Measurements from ENCODE around the gene CADM2. TPM values are rescaled to one million over a fixed set of nuclear protein-coding genes. Genes with fewer than 3 reads are reported as not detected.

Gene CADM2
- total and polyA plus RNA-seq, 2 experiments from 2014 or later = 0.15 to 0.40 TPM

DNA sequence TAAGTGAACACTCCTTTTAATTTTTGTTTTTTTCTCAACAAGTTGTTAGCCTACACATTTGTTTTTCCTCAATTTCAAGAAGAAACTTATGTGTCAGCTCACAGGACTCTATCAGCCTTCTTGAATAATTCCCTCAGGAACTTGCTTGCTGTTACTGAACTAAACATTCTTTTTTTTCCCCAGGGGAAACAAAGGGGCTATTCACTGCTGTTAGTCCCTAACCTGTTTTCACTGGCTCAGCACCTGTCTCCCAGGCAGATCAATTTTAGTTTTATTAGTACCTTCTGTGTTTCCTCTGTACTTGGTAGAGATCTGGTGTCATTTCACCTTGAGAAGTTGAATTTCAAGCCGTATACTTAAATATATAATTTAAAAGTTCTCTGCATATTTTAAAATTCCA is 644.6 kb downstream of the CADM2 start:
- Histone ChIP-seq H3K4me3 (no peak overlapping the region), H3K36me3 (no peaks in the 10 kb centered on the region), H3K9me3 (ENCODE audit: low read depth) (no peaks in the 10 kb centered on the region), H3K27ac (no peak overlapping the region), H3K27me3 (no peaks in the 10 kb centered on the region), H3K4me1 (ENCODE audit: low read depth) (no peaks in the 10 kb centered on the region)
- DNase-seq (ENCODE audit: low read depth in 1 of 2, low spot score in 1 of 2) = no peak
- TF ChIP-seq, protein P1, sequence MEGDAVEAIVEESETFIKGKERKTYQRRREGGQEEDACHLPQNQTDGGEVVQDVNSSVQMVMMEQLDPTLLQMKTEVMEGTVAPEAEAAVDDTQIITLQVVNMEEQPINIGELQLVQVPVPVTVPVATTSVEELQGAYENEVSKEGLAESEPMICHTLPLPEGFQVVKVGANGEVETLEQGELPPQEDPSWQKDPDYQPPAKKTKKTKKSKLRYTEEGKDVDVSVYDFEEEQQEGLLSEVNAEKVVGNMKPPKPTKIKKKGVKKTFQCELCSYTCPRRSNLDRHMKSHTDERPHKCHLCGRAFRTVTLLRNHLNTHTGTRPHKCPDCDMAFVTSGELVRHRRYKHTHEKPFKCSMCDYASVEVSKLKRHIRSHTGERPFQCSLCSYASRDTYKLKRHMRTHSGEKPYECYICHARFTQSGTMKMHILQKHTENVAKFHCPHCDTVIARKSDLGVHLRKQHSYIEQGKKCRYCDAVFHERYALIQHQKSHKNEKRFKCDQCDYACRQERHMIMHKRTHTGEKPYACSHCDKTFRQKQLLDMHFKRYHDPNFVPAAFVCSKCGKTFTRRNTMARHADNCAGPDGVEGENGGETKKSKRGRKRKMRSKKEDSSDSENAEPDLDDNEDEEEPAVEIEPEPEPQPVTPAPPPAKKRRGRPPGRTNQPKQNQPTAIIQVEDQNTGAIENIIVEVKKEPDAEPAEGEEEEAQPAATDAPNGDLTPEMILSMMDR (IDR thresholded peaks at IDR 0.05; ENCODE audit: low read depth, low read length) = no peak

DNA sequence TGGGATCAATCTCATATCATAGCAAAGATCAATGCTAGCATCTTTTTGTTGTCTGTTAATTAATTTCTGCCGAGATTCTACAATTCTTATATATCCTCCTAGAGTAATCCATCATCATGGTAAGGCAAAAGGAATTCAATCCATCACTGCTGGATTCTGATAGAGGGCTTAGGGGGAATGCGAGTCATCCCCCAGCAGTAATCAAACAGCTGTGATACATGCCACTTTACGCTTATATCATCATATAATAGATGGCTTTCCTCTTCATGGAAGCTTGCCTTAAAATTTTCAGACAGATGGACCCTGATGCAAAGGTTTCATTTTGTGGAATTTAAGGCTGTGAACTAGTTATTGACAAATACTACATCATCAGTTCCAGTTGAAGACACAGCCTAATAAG is 645.9 kb downstream of the CADM2 start:
- Histone ChIP-seq H3K9me3 (ENCODE audit: low read depth) (no peaks in the 10 kb centered on the region), H3K27ac (no peak overlapping the region), H3K36me3 (no peaks in the 10 kb centered on the region), H3K4me3 (no peak overlapping the region), H3K27me3 (no peaks in the 10 kb centered on the region), H3K4me1 (ENCODE audit: low read depth) (no peaks in the 10 kb centered on the region)
- TF ChIP-seq, protein P1 (IDR thresholded peaks at IDR 0.05; ENCODE audit: low read depth, low read length) = no peak
- no peak for DNase-seq (ENCODE audit: low read depth in 1 of 2, low spot score in 1 of 2)

DNA sequence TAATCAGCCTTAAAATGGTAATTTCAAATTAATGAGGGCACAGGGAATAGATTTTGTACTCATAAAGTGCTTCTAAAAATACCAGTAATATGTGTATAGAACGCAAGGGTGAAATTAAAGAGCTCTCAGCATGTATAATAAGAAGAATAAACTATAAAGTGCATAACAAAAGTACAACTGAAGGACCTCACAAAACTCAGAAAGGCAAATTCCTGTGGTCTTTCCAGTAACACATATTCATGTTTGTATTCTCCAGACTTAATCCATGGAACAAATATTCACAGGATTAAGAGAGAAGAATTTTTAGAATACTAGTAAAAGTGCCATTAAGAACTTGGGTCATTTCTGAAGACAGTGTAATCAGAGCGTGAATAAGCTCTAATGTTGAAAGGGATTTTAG is 646.3 kb downstream of the CADM2 start:
- Histone ChIP-seq H3K27ac (no peak overlapping the region), H3K4me3 (no peak overlapping the region), H3K9me3 (ENCODE audit: low read depth) (no peaks in the 10 kb centered on the region), H3K4me1 (ENCODE audit: low read depth) (no peaks in the 10 kb centered on the region), H3K36me3 (no peaks in the 10 kb centered on the region), H3K27me3 (no peaks in the 10 kb centered on the region)
- DNase-seq (ENCODE audit: low read depth in 1 of 2, low spot score in 1 of 2) = no peak
- TF ChIP-seq, protein P1 (IDR thresholded peaks at IDR 0.05; ENCODE audit: low read depth, low read length) = no peak

DNA sequence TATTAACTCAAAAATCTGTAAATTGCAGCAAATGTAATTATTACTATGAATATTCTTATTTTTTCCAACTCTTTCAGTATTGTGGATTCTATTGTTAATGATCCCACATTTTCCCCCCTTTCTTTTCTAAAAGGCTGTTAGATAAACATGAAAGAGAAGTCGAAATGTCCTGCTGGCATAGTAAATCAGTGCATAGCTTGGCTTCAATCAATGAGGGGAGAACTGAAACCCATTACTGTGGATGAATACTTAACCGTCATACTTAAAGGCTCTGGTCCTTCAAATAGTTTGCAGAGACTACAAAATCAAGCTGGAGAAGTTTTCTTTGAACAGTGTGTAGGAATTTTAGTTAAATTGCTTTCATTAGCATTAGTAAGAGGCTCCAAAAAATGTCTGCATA is 667.9 kb downstream of the CADM2 start:
- DNase-seq (ENCODE audit: low read depth in 1 of 2, low spot score in 1 of 2) = no peak
- H3K4me1 ChIP-seq (ENCODE audit: low read depth) = no peaks in the 10 kb centered on the region
- H3K36me3 ChIP-seq = no peaks in the 10 kb centered on the region
- no peak overlapping the region for H3K27ac ChIP-seq
- H3K9me3 ChIP-seq (ENCODE audit: low read depth) = no peaks in the 10 kb centered on the region
- H3K4me3 ChIP-seq = no peak overlapping the region
- no peaks in the 10 kb centered on the region for H3K27me3 ChIP-seq
- TF ChIP-seq, protein P1 (IDR thresholded peaks at IDR 0.05; ENCODE audit: low read depth, low read length) = no peak

DNA sequence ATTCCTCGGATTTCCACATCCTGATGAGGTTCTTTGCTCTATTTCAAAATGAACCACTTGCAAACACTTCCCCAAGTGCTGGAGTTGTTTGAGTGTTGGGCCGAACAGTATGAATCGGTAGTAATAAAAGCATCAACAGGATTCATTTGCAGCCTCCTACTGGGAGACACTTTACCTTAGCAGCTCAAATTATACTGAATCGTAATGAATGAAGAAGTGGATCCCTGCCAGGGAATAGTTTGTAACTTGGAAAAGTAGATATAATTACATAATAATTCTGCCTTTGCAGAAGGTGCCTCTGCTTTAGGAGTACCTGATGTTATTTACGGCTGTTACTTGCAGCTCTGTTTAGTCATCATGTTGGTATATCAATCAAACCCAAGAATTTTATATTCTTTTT is 669.1 kb downstream of the CADM2 start:
- no peaks in the 10 kb centered on the region for H3K36me3 ChIP-seq
- no peak for DNase-seq (ENCODE audit: low read depth in 1 of 2, low spot score in 1 of 2)
- no peak overlapping the region for H3K27ac ChIP-seq
- no peaks in the 10 kb centered on the region for H3K27me3 ChIP-seq
- H3K4me1 ChIP-seq (ENCODE audit: low read depth) = no peaks in the 10 kb centered on the region
- H3K4me3 ChIP-seq = no peak overlapping the region
- no peaks in the 10 kb centered on the region for H3K9me3 ChIP-seq (ENCODE audit: low read depth)
- TF ChIP-seq, protein P1 (IDR thresholded peaks at IDR 0.05; ENCODE audit: low read depth, low read length) = no peak

DNA sequence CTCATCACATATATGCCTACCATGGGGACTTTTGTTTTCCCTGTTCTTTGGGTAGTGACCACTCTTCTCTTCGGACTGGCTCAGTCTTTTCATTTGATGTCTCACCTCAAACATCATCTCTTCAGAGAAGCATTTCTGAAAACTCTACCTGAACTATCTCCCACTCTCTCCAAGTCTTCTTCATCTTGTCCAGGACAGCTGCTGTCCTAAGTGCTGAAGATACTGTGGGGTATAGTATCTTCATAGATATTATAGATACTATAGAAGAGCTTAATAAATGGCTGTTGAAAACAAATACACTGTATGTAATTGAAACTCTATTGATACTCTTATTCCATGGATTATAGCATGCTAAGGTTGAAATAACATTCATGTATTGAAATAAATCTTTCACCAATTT is 672.3 kb downstream of the CADM2 start:
- Histone ChIP-seq H3K27ac (no peak overlapping the region), H3K27me3 (no peaks in the 10 kb centered on the region), H3K36me3 (no peaks in the 10 kb centered on the region), H3K4me1 (ENCODE audit: low read depth) (no peaks in the 10 kb centered on the region), H3K9me3 (ENCODE audit: low read depth) (no peaks in the 10 kb centered on the region), H3K4me3 (no peak overlapping the region)
- no peak for DNase-seq (ENCODE audit: low read depth in 1 of 2, low spot score in 1 of 2)
- TF ChIP-seq, protein P1 (IDR thresholded peaks at IDR 0.05; ENCODE audit: low read depth, low read length) = no peak
